ENCODE results near the gene FBXW4.

Gene FBXW4

DNA sequence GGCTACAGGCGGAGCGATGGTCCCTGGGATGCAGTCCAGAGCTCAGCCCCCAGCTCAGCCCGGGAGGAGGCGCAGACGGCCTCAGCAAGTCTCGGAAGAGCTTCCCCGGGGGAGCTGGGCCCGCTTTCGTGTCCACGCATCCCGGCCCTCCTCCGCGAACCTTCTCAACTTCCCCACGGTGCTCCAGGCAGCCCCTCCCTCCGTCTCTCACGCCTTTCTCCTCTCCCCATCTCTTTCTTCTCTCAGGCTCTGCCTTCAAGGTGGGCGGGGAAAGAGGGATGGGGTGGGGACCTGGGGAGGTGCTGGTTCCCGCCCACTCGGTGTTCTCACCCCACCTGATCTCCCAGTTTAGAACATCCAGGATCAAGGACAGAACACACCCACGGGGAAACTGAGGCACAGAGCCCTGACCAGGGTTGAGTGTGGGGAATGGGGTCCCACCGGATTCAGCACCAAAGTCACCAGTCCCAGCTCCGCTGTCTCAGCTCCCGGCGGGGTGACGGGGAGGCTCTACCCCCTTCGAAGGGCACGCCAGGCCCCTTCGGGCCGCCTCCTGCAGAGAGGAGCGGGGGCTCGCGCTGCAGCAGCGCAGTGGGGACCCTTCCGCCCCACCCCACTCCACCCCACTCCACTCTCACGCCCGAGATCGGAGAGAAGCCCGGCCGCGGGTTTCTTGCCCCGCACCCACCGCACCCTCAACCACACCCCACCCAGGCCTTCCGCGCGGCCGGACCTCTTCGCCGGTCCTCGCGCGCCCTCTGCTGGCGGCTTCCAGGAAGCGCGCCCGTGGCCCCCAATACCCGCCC is 125.1 kb downstream of the FBXW4 start:
- in situ Hi-C loops (cut with HindIII; ENCODE audit: low pct_ligation_motif_present, low sequenced_read_pairs), result no loop called here
- H3K36me3 ChIP-seq (replicated peaks), result no peaks in the 10 kb centered on the region
- no peaks in the 10 kb centered on the region for H3K27me3 ChIP-seq (replicated peaks)
- peak overlapping the region; percentile 59 for H3K4me3 ChIP-seq (ENCODE audit: low read depth, low read length)
- TF ChIP-seq, protein P1, sequence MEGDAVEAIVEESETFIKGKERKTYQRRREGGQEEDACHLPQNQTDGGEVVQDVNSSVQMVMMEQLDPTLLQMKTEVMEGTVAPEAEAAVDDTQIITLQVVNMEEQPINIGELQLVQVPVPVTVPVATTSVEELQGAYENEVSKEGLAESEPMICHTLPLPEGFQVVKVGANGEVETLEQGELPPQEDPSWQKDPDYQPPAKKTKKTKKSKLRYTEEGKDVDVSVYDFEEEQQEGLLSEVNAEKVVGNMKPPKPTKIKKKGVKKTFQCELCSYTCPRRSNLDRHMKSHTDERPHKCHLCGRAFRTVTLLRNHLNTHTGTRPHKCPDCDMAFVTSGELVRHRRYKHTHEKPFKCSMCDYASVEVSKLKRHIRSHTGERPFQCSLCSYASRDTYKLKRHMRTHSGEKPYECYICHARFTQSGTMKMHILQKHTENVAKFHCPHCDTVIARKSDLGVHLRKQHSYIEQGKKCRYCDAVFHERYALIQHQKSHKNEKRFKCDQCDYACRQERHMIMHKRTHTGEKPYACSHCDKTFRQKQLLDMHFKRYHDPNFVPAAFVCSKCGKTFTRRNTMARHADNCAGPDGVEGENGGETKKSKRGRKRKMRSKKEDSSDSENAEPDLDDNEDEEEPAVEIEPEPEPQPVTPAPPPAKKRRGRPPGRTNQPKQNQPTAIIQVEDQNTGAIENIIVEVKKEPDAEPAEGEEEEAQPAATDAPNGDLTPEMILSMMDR (IDR thresholded peaks at IDR 0.05; ENCODE audit: low read depth, low read length, missing control alignments), result peak; percentile 65
- H3K27ac ChIP-seq, result no peak overlapping the region
- peak; percentile 40 for DNase-seq

DNA sequence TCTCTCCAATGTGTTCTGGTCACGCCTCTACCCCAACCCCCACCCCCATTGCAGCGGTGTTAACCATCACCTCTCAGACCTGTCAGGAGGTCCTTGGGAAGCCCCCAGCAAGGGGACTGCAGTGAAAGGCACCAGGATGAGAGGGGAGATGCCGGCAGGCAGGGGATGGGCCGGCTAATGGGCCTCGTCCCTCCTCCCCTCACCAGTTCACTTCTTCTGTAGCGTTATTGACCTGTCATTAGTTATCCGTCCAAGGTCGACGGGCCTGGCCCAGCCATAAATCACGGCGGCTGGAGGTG is 125.7 kb downstream of the FBXW4 start:
- Histone ChIP-seq H3K36me3 (replicated peaks) (no peaks in the 10 kb centered on the region), H3K4me3 (ENCODE audit: low read depth, low read length) (no peak overlapping the region), H3K27me3 (replicated peaks) (no peaks in the 10 kb centered on the region), H3K27ac (no peak overlapping the region)
- in situ Hi-C loops (cut with HindIII; ENCODE audit: low pct_ligation_motif_present, low sequenced_read_pairs), result no loop called here
- no peak for DNase-seq
- TF ChIP-seq, protein P1 (IDR thresholded peaks at IDR 0.05; ENCODE audit: low read depth, low read length, missing control alignments), result no peak

DNA sequence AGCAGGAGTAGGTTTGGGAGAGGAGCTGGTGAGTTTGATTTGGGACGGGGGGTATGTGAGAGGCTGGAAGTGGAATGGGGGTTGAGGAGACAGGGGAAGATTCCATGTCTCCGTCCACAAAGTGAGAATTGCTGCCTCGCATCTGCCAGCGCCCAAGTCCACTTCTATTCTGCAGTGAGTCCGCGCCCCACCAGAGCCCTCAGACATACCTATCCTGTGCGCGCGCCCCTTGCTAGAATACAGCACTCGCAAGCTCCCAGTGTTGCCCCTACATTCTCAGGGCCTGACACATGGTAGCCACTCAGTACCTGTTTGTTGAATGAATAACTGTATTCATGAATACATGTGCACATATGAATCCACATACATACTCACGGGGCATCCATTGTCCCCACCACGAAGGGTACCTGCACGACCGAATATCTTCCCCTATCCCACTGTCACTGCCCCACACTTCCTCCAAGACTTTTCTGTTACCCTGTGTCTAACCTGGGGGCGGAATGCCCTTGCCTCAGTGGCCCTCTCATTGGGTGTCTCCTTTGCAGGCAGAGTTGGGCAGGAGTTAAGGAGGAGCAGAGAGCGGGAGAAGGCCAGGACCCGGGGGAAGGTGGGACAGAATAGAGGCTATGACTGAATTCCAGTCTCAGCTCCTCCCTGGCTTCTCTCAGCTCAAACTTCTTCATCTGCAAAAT is 126.8 kb downstream of the FBXW4 start:
- Histone ChIP-seq H3K27ac (no peak overlapping the region), H3K36me3 (replicated peaks) (no peaks in the 10 kb centered on the region), H3K4me3 (ENCODE audit: low read depth, low read length) (no peak overlapping the region), H3K27me3 (replicated peaks) (no peaks in the 10 kb centered on the region)
- DNase-seq, result no peak
- TF ChIP-seq, protein P1 (IDR thresholded peaks at IDR 0.05; ENCODE audit: low read depth, low read length, missing control alignments), result no peak
- in situ Hi-C loops (cut with HindIII; ENCODE audit: low pct_ligation_motif_present, low sequenced_read_pairs), result no loop called here

DNA sequence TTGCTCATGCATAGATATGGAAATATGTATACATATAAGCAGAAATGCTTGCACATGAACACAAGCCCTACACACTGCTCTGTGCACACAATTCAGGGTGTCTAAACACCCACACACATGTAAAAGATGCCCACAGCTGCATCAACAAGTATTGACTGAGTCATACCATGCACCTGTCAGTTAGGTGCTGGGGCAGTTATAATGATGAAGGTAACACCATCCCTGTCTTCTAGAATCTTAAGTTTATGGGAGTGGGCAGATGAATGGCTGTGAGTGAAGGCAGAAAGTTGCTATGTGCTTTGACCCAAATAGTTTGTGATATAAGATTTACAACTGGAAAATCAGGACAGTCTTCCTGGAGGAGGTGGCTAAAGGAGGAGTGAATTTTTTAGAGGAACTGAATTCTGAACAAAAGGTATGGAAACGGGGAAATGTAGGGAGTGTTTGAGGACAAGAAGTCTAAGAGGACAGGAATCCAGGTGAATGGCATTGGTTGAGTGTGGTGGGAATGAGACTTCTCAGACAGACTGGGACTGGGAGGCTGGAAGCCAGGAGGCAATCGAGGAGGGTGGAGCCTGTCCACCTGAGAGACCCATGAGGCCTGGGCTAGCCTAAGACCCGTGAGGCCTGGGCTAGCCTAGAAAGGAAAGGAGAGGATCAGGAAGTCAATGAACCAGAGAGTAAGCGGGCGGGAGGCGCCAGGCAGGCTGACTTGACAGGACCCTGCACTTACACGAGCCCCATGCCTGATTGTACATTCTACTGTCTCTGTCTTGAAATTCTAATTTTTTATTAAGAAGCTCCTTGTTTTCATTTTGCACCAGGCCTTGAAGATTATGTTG is 127.6 kb downstream of the FBXW4 start:
- Histone ChIP-seq H3K27me3 (replicated peaks) (no peaks in the 10 kb centered on the region), H3K27ac (no peak overlapping the region), H3K4me3 (ENCODE audit: low read depth, low read length) (no peak overlapping the region), H3K36me3 (replicated peaks) (no peaks in the 10 kb centered on the region)
- in situ Hi-C loops (cut with HindIII; ENCODE audit: low pct_ligation_motif_present, low sequenced_read_pairs), result no loop called here
- DNase-seq, result no peak
- TF ChIP-seq, protein P1 (IDR thresholded peaks at IDR 0.05; ENCODE audit: low read depth, low read length, missing control alignments), result no peak

DNA sequence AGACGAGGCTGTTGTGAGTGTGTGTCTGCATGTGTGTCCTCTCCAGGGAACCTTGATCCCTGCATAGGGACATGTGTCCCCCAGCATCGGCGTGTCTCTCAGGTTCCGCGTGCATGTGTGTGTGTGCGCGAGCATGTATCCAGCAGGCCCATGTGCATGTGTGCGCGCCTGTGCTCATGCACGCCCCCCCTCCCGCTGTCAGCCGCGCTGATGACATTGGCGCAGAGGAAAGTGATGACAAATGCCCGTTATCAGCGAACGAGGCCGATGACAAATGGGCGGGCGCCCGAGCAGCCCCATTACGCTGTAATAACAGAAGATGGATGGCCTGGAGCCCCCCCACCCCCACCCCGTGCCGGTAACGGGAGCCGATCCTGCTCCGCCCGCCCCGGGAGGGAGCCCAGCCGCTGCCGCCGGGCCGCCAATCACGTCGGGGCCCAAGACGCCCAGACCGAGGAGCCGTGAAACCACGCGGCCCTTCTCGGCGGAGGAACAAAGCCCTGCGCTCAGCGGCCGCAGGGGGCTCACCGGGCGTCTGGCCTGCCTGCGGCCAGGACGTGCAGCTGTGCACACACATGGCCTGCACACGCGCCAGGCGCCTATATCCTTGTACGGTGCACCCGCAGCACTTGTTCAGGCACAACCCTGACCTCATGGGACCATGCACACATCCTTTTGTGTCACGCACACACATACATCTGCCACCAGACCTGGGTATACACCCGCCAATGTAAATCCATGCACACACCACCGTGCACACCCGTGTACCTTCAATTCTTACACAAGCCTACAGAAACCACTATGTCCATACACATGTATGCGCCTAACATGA is 128.4 kb downstream of the FBXW4 start:
- H3K27me3 ChIP-seq (replicated peaks), result no peaks in the 10 kb centered on the region
- in situ Hi-C loops (cut with HindIII; ENCODE audit: low pct_ligation_motif_present, low sequenced_read_pairs), result no loop called here
- no peaks in the 10 kb centered on the region for H3K36me3 ChIP-seq (replicated peaks)
- H3K27ac ChIP-seq, result no peak overlapping the region
- no peak for DNase-seq
- TF ChIP-seq, protein P1 (IDR thresholded peaks at IDR 0.05; ENCODE audit: low read depth, low read length, missing control alignments), result peak; percentile 10
- peak overlapping the region; percentile 20 for H3K4me3 ChIP-seq (ENCODE audit: low read depth, low read length)

Measured in brain microvascular endothelial cell (primary cell).